ENCODE data around the gene INF2.

DNA sequence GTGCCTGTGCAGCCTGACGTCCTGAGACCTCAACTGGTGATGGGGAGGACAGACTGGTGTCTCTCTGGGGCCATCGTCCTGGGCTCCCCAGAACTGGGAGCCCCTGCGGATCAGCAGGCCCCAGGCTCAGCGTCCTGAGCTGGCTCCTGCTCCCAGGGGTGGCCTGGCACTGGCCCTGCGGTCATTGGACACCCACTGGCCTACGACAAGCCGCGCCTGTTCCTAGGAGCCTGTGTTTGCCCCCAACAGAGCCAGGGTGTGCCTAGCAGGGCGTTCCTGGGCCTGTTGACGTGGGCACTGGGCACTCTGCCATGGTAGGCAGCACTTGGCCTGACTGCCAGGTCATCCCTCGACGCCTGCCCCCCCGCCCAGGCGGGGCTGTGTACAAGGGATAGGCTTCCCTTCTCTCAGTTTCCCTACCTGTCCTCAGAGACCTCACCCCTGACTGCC is 43.0 kb downstream of the INF2 start:
- TF ChIP-seq, protein P1, sequence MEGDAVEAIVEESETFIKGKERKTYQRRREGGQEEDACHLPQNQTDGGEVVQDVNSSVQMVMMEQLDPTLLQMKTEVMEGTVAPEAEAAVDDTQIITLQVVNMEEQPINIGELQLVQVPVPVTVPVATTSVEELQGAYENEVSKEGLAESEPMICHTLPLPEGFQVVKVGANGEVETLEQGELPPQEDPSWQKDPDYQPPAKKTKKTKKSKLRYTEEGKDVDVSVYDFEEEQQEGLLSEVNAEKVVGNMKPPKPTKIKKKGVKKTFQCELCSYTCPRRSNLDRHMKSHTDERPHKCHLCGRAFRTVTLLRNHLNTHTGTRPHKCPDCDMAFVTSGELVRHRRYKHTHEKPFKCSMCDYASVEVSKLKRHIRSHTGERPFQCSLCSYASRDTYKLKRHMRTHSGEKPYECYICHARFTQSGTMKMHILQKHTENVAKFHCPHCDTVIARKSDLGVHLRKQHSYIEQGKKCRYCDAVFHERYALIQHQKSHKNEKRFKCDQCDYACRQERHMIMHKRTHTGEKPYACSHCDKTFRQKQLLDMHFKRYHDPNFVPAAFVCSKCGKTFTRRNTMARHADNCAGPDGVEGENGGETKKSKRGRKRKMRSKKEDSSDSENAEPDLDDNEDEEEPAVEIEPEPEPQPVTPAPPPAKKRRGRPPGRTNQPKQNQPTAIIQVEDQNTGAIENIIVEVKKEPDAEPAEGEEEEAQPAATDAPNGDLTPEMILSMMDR (IDR thresholded peaks at IDR 0.05): no peak
- TF ChIP-seq POLR2A (IDR thresholded peaks at IDR 0.05): no peak
- TF ChIP-seq POLR2AphosphoS5 (IDR thresholded peaks at IDR 0.05): no peak

Measured in prostate gland (tissue), 2 donors.